ENCODE measurements around the gene PI3.
"Not testable (repeated sequence)": the region's sequence is repeated elsewhere in the genome, so short reads cannot be mapped to it uniquely, and the experiment has no call there.

DNA sequence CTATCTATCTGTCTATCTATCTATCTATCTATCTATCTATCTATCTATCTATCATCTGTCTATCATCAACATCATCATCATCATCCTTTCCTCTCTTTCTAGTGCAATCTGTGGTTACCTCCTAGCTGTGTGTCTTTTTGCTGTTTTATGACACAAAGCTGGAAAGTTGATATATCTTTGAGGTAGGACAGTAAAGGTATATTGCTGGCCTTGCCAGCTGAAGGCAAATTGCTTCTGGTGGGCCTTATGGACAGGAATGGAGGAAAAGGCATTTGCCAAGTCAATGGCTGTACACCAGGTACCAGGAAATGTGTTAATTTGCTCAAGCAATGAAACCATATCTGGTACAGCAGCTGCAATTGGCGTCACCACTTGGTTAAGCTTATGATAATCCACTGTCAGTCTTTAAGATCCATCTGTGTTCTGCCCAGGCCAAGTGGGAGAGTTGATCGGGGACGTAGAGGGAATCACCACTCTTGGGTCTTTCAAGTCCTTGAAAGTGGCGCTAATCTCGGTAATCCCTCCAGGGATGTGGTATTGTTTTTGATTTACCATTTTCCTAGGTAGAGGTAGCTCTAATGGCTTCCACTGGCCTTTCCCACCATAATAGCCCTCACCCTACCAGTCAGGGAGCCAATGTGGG is 34.8 kb upstream of the PI3 start:
- not testable (repeated sequence) for TF ChIP-seq POLR2A (IDR thresholded peaks at IDR 0.05)
- TF ChIP-seq, protein P1, sequence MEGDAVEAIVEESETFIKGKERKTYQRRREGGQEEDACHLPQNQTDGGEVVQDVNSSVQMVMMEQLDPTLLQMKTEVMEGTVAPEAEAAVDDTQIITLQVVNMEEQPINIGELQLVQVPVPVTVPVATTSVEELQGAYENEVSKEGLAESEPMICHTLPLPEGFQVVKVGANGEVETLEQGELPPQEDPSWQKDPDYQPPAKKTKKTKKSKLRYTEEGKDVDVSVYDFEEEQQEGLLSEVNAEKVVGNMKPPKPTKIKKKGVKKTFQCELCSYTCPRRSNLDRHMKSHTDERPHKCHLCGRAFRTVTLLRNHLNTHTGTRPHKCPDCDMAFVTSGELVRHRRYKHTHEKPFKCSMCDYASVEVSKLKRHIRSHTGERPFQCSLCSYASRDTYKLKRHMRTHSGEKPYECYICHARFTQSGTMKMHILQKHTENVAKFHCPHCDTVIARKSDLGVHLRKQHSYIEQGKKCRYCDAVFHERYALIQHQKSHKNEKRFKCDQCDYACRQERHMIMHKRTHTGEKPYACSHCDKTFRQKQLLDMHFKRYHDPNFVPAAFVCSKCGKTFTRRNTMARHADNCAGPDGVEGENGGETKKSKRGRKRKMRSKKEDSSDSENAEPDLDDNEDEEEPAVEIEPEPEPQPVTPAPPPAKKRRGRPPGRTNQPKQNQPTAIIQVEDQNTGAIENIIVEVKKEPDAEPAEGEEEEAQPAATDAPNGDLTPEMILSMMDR (IDR thresholded peaks at IDR 0.05), result not testable (repeated sequence)
